ENCODE results near the gene ANOS1.

- TF ChIP-seq POLR2A (IDR thresholded peaks at IDR 0.05) (no peak), CTCF (IDR thresholded peaks at IDR 0.05) (no peak)
These were observed 52.4 kb downstream of the ANOS1 start for GRCh38 chrX:8679550-8679949.
